ENCODE results near the gene SEMA3B. TPM values are rescaled to one million over a fixed set of nuclear protein-coding genes. Genes with fewer than 3 reads are reported as not detected.

Gene SEMA3B
- total and polyA plus RNA-seq, 2 donors (not counting 3 experiments of a cell fraction or from before 2014, with no cell fraction given): 1.2 to 1.5 TPM

GRCh38 chr3:50238549-50239026 lies 30.4 kb upstream of the SEMA3B start:
- H3K27me3 ChIP-seq (ENCODE audit: control insufficient read depth in 2 of 2, insufficient read depth in 2 of 2, low read length in 2 of 2): no peaks in the 10 kb centered on the region
- BruUV-seq (replicated peaks): no TSS peak
- H3K4me3 ChIP-seq (replicated peaks in 1 of 3; ENCODE audit: insufficient read depth in 1 of 3, low read depth in 1 of 3, low read length in 3 of 3): peak overlapping the region; percentile 29 to 88 (median 80)
- POLR2A ChIA-PET: no interaction called here
- H3K79me2 ChIP-seq (ENCODE audit: control insufficient read depth, insufficient read depth, low read length): peaks cover 71% of the 10 kb centered on the region
- H3K36me3 ChIP-seq (ENCODE audit: control insufficient read depth in 2 of 2, extremely low read depth in 1 of 2, insufficient read depth in 2 of 2, low read length in 2 of 2): peaks cover 2 to 10% of the 10 kb centered on the region in 2 experiments
- no peaks in the 10 kb centered on the region for H4K20me1 ChIP-seq (replicated peaks; ENCODE audit: control insufficient read depth, extremely low read depth, insufficient read depth, low read length)
- H3K4me2 ChIP-seq (ENCODE audit: insufficient read depth, low read length): peak overlapping the region; percentile 93
- intact Hi-C loops (cut with micrococcal nuclease): loop anchor here (1.0 to 5.0 kb wide), 4 partner anchors 8 to 81 kb away; partner anchors contain the start of gene SEMA3F
- peak; percentile 58 for FAIRE-seq
- DNase-seq (ENCODE audit: low read depth, low spot score): peak; percentile 33
- H2AFZ ChIP-seq (ENCODE audit: low read depth, low read length): no peak overlapping the region
- H3K9me1 ChIP-seq (replicated peaks; ENCODE audit: control insufficient read depth, extremely low read depth, insufficient read depth, low read length): no peaks in the 10 kb centered on the region
- no peak for TF ChIP-seq POLR2AphosphoS5 (IDR thresholded peaks at IDR 0.05; ENCODE audit: insufficient read depth, low read depth, low read length)
- peak in 1 of 2 donors; percentile 6 for TF ChIP-seq CTCF (IDR thresholded peaks at IDR 0.05; ENCODE audit: extremely low read depth in 1 of 2, insufficient read depth in 1 of 2, low read depth in 1 of 2, low read length in 2 of 2)
- TF ChIP-seq MYC (IDR thresholded peaks at IDR 0.05; ENCODE audit: low read depth, low read length): no peak
- dilution Hi-C loops (cut with MboI; ENCODE audit: extremely low pct_ligation_motif_present, low sequenced_read_pairs): no loop called here
- CTCF ChIA-PET: interaction anchor here (0.9 to 2.4 kb wide), 4 partner anchors 8 to 44 kb away, joined by 4 to 17 read pairs (median 6); no protein-coding TSS in a partner anchor
- H3K9me3 ChIP-seq (replicated peaks; ENCODE audit: control insufficient read depth, insufficient read depth, low read length): no peaks in the 10 kb centered on the region
- H3K4me1 ChIP-seq (ENCODE audit: control insufficient read depth, extremely low read depth, insufficient read depth, low read length): peaks cover 53% of the 10 kb centered on the region
- H3K27ac ChIP-seq (ENCODE audit: insufficient read depth, low read depth, low read length): peak overlapping the region; percentile 60
- H3K9ac ChIP-seq (replicated peaks; ENCODE audit: extremely low read depth, insufficient read depth, low read length): peak overlapping the region; percentile 64

GRCh38 chr3:50239649-50240048 lies 29.3 kb upstream of the SEMA3B start:
- Histone ChIP-seq H3K4me2 (ENCODE audit: insufficient read depth, low read length) (no peak overlapping the region), H3K36me3 (ENCODE audit: control insufficient read depth in 2 of 2, extremely low read depth in 1 of 2, insufficient read depth in 2 of 2, low read length in 2 of 2) (peaks cover 2 to 17% of the 10 kb centered on the region in 2 experiments), H2AFZ (ENCODE audit: low read depth, low read length) (no peak overlapping the region), H3K27me3 (ENCODE audit: control insufficient read depth in 2 of 2, insufficient read depth in 2 of 2, low read length in 2 of 2) (no peaks in the 10 kb centered on the region), H3K9me3 (replicated peaks; ENCODE audit: control insufficient read depth, insufficient read depth, low read length) (no peaks in the 10 kb centered on the region), H3K9me1 (replicated peaks; ENCODE audit: control insufficient read depth, extremely low read depth, insufficient read depth, low read length) (no peaks in the 10 kb centered on the region), H3K9ac (replicated peaks; ENCODE audit: extremely low read depth, insufficient read depth, low read length) (no peak overlapping the region), H3K4me1 (ENCODE audit: control insufficient read depth, extremely low read depth, insufficient read depth, low read length) (peaks cover 63% of the 10 kb centered on the region), H3K4me3 (replicated peaks in 1 of 3; ENCODE audit: insufficient read depth in 1 of 3, low read depth in 1 of 3, low read length in 3 of 3) (no peak overlapping the region), H4K20me1 (replicated peaks; ENCODE audit: control insufficient read depth, extremely low read depth, insufficient read depth, low read length) (no peaks in the 10 kb centered on the region), H3K27ac (ENCODE audit: insufficient read depth, low read depth, low read length) (no peak overlapping the region), H3K79me2 (ENCODE audit: control insufficient read depth, insufficient read depth, low read length) (peaks cover 81% of the 10 kb centered on the region)
- TF ChIP-seq POLR2AphosphoS5 (IDR thresholded peaks at IDR 0.05; ENCODE audit: insufficient read depth, low read depth, low read length) (no peak), CTCF (IDR thresholded peaks at IDR 0.05; ENCODE audit: extremely low read depth in 1 of 2, insufficient read depth in 1 of 2, low read depth in 1 of 2, low read length in 2 of 2) (no peak), POLR2A (IDR thresholded peaks at IDR 0.05; ENCODE audit: low read depth, low read length) (no peak), FOS (IDR thresholded peaks at IDR 0.05; ENCODE audit: borderline replicate concordance, insufficient read depth, low read length) (no peak), JUN (IDR thresholded peaks at IDR 0.05; ENCODE audit: borderline replicate concordance, insufficient read depth, insufficient read length, low read depth) (no peak)
- CTCF ChIA-PET: interaction anchor here (0.9 to 1.4 kb wide), 3 partner anchors 17 to 45 kb away, joined by 3 to 4 read pairs (median 4); no protein-coding TSS in a partner anchor
- dilution Hi-C loops (cut with MboI; ENCODE audit: extremely low pct_ligation_motif_present, low sequenced_read_pairs) (loop anchor here (5.0 kb wide), 1 partner anchor 57 kb away; no protein-coding TSS in a partner anchor), intact Hi-C loops (cut with micrococcal nuclease) (loop anchor here (5.0 kb wide), 1 partner anchor 82 kb away; the partner anchor contains the start of gene SEMA3F)
- no peak for DNase-seq (ENCODE audit: low read depth, low spot score)
- POLR2A ChIA-PET: no interaction called here
- FAIRE-seq: peak; percentile 24
- BruUV-seq (replicated peaks): no TSS peak
